HG02938 (cell line): Measurements from ENCODE around the gene NLRP1.

Source experiments
- ATAC-seq: cut with Tn5 transposase; IDR thresholded peaks from one replicate; pipeline ENCODE4 v1.9.1; 2021; ENCODE audit warnings: mild to moderate bottlenecking, moderate library complexity; ENCODE audit not compliant: unreplicated experiment

Gene NLRP1

GRCh38 chr17:5558815-5559785 is 25.2 kb downstream of the NLRP1 start:
- no peak for ATAC-seq

- ATAC-seq: no peak
These were observed 26.3 kb downstream of the NLRP1 start for GRCh38 chr17:5557990-5558389.

- no peak for ATAC-seq
These were observed 26.8 kb downstream of the NLRP1 start for GRCh38 chr17:5557485-5557884.

- ATAC-seq: no peak
These were observed 29.1 kb downstream of the NLRP1 start for GRCh38 chr17:5555254-5555653.

GRCh38 chr17:5553479-5553878 is 30.8 kb downstream of the NLRP1 start:
- ATAC-seq: no peak

- ATAC-seq: no peak
These were observed 31.5 kb downstream of the NLRP1 start for GRCh38 chr17:5552841-5553240.

GRCh38 chr17:5545051-5545987 is 39.0 kb downstream of the NLRP1 start:
- ATAC-seq: no peak

- no peak for ATAC-seq
These were observed 40.2 kb downstream of the NLRP1 start for GRCh38 chr17:5544115-5544514.

- no peak for ATAC-seq
These were observed 42.6 kb downstream of the NLRP1 start for GRCh38 chr17:5541610-5542202.

GRCh38 chr17:5540321-5540720 is 44.0 kb downstream of the NLRP1 start:
- no peak for ATAC-seq

- no peak for ATAC-seq
These were observed 45.0 kb downstream of the NLRP1 start for GRCh38 chr17:5539286-5539685.

GRCh38 chr17:5536866-5537650 is 47.3 kb downstream of the NLRP1 start:
- no peak for ATAC-seq

GRCh38 chr17:5535436-5535835 is 48.9 kb downstream of the NLRP1 start:
- no peak for ATAC-seq

- ATAC-seq: no peak
These were observed 50.6 kb downstream of the NLRP1 start for GRCh38 chr17:5533486-5534315.

- ATAC-seq: no peak
These were observed 51.7 kb downstream of the NLRP1 start for GRCh38 chr17:5532581-5532980.

GRCh38 chr17:5531085-5531418 is 53.3 kb downstream of the NLRP1 start:
- ATAC-seq: no peak

GRCh38 chr17:5530265-5531084 is 53.8 kb downstream of the NLRP1 start:
- ATAC-seq: no peak

GRCh38 chr17:5527601-5528250 is 56.6 kb downstream of the NLRP1 start:
- no peak for ATAC-seq
